ENCODE measurements around the gene LHPP. TPM values are rescaled to one million over a fixed set of nuclear protein-coding genes. Genes with fewer than 3 reads are reported as not detected.

LHPP gene
- total and polyA plus RNA-seq, 10 of the 15 experiments (the other 5 are each of a cell fraction or from before 2014, with no cell fraction given), result 0.79 to 9.8 (median 6.7) TPM

- Histone ChIP-seq H4K20me1 (ENCODE audit: control insufficient read depth, insufficient read depth) (no peaks in the 10 kb centered on the region), H3K4me3 (no peak overlapping the region), H3K27ac (ENCODE audit: control insufficient read depth, insufficient read depth) (no peak overlapping the region), H3K79me2 (ENCODE audit: control insufficient read depth, insufficient read depth, low read length) (no peaks in the 10 kb centered on the region), H3K9ac (ENCODE audit: control insufficient read depth, insufficient read depth, low read length) (no peak overlapping the region), H3K9me3 (replicated peaks; ENCODE audit: control insufficient read depth, insufficient read depth, low read length) (no peaks in the 10 kb centered on the region), H2AFZ (ENCODE audit: control insufficient read depth, low read depth, low read length) (no peak overlapping the region), H3K27me3 (replicated peaks in 1 of 2; ENCODE audit: control insufficient read depth in 2 of 2, insufficient read depth in 2 of 2, low read length in 1 of 2) (no peaks in the 10 kb centered on the region), H3K36me3 (ENCODE audit: control insufficient read depth in 2 of 2, insufficient read depth in 2 of 2, low read length in 1 of 2) (no peaks in the 10 kb centered on the region), H3K4me1 (ENCODE audit: control insufficient read depth, insufficient read depth, low read length) (peaks cover 10% of the 10 kb centered on the region), H3K4me2 (ENCODE audit: control insufficient read depth, insufficient read depth) (no peak overlapping the region)
- no peak for ATAC-seq
- no TSS peak for BruUV-seq (replicated peaks)
- intact Hi-C loops (cut with micrococcal nuclease; ENCODE audit: unreplicated experiment) (no loop called here), in situ Hi-C loops (cut with MboI) (no loop called here)
- DNase-seq (ENCODE audit: low read depth, low spot score), result no peak
- POLR2A ChIA-PET, result no interaction called here
- CTCF ChIA-PET, result interaction anchor here (0.6 kb wide), 1 partner anchor 203 kb away, joined by 3 read pairs; no protein-coding TSS in a partner anchor
- WGBS (ENCODE audit: insufficient coverage, insufficient replicate concordance, low lambda C conversion rate, missing lambda C conversion rate), result 74% methylated on average over 3 of the region's 3 CpGs
- RAD21 ChIA-PET (ENCODE audit: unreplicated experiment), result interaction anchor here (3.7 kb wide), 1 partner anchor 155 kb away, joined by 10 read pairs; no protein-coding TSS in a partner anchor
- TF ChIP-seq, protein P1, sequence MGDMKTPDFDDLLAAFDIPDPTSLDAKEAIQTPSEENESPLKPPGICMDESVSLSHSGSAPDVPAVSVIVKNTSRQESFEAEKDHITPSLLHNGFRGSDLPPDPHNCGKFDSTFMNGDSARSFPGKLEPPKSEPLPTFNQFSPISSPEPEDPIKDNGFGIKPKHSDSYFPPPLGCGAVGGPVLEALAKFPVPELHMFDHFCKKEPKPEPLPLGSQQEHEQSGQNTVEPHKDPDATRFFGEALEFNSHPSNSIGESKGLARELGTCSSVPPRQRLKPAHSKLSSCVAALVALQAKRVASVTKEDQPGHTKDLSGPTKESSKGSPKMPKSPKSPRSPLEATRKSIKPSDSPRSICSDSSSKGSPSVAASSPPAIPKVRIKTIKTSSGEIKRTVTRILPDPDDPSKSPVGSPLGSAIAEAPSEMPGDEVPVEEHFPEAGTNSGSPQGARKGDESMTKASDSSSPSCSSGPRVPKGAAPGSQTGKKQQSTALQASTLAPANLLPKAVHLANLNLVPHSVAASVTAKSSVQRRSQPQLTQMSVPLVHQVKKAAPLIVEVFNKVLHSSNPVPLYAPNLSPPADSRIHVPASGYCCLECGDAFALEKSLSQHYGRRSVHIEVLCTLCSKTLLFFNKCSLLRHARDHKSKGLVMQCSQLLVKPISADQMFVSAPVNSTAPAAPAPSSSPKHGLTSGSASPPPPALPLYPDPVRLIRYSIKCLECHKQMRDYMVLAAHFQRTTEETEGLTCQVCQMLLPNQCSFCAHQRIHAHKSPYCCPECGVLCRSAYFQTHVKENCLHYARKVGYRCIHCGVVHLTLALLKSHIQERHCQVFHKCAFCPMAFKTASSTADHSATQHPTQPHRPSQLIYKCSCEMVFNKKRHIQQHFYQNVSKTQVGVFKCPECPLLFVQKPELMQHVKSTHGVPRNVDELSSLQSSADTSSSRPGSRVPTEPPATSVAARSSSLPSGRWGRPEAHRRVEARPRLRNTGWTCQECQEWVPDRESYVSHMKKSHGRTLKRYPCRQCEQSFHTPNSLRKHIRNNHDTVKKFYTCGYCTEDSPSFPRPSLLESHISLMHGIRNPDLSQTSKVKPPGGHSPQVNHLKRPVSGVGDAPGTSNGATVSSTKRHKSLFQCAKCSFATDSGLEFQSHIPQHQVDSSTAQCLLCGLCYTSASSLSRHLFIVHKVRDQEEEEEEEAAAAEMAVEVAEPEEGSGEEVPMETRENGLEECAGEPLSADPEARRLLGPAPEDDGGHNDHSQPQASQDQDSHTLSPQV (IDR thresholded peaks at IDR 0.05), result no peak
- TF ChIP-seq CEBPB (IDR thresholded peaks at IDR 0.05; ENCODE audit: borderline replicate concordance in 1 of 2, low read depth in 2 of 2, low read length in 2 of 2), result no peak
- no peak for FAIRE-seq
- SMC1A ChIA-PET (ENCODE audit: uncharacterized antibody, unreplicated experiment), result interaction anchor here (1.1 to 1.6 kb wide), 2 partner anchors 35 to 131 kb away, joined by 3 read pairs; no protein-coding TSS in a partner anchor
These were observed 124.5 kb downstream of the LHPP start for GRCh38 chr10:124586142-124586541.
